K562 (cell line): ENCODE data around the gene OR4B1. TPM values are rescaled to one million over a fixed set of nuclear protein-coding genes. Genes with fewer than 3 reads are reported as not detected.
A peak's percentile ranks its signal among the peaks of the same experiment; 100 is the strongest.

Experiments
- ATAC-seq: fragments of 200-7000 bp; cut with Tn5 transposase; 3 replicates; pipeline ENCODE4 v1.9.1; 2020; ENCODE audit warnings: moderate library complexity
- BruUV-seq: library from RNA; stranded (reverse); fragments of 400-500 nt; replicated peaks from 2 replicates; lab custom pipeline; 2021; lab: Mats Ljungman, UMichigan
- CTCF ChIA-PET: fragments of 300-600 bp; formaldehyde crosslinking; extraction: SDS; loops from one replicate; lab custom pipeline; 2021; ENCODE audit warnings: low intra/inter-chr PET ratio; lab: Yijun Ruan, JAX
- POLR2A ChIA-PET: fragments of 300-600, 350-650 bp; sonication (Branson Sonifier 250); formaldehyde crosslinking; extraction: SDS; loops from one replicate; lab custom pipeline; 2021; ENCODE audit warnings: antibody characterized with exemption, inconsistent platforms; lab: Yijun Ruan, JAX
- DNase-seq, 4 experiments: peaks; one replicate each; pipeline versions ENCODE4 v3.0.0 to v3.0.0-alpha.2; 2011 to 2018; ENCODE audit warnings: low spot score in 3 of 4, mixed read lengths in 3 of 4; ENCODE audit errors: extremely low read depth in 1 of 4
- FAIRE-seq: peaks from 2 replicates; lab custom pipeline; 2011; peaks lifted over from hg19 to GRCh38; lab: Jason Lieb, UNC
- H2AFZ ChIP-seq: 2 replicates; pipeline ENCODE4 v1.6.0; 2011; ENCODE audit warnings: low read depth, low read length, control low read depth, inconsistent platforms
- H3K27ac ChIP-seq: fragments of 200-600 bp; 3 replicates; pipeline ENCODE4 v1.8.0; 2011; ENCODE audit warnings: low read depth, mild to moderate bottlenecking, control low read depth, inconsistent platforms, low read length, moderate library complexity, mixed read lengths; ENCODE audit errors: extremely low read depth
- H3K27me3 ChIP-seq, 2 experiments: fragments of 300-600 bp in 1 of 2; 2 replicates in 1 of 2; 3 replicates in 1 of 2; pipeline versions ENCODE4 v1.6.0 to v1.8.0; 2011; ENCODE audit warnings: inconsistent platforms in 2 of 2, low read length in 2 of 2, mild to moderate bottlenecking in 1 of 2, mixed read lengths in 1 of 2, moderate library complexity in 1 of 2; ENCODE audit not compliant: control insufficient read depth in 2 of 2, insufficient read depth in 2 of 2
- H3K36me3 ChIP-seq: fragments of 300-600 bp; 3 replicates; pipeline ENCODE4 v1.8.0; 2011; ENCODE audit warnings: mild to moderate bottlenecking, low read length, inconsistent platforms; ENCODE audit not compliant: control insufficient read depth, insufficient read depth
- H3K4me1 ChIP-seq, 2 experiments: fragments of 200-600 bp in 1 of 2; replicated peaks in 1 of 2; 2 replicates in 1 of 2; 3 replicates in 1 of 2; pipeline versions ENCODE4 v1.5.1 to v1.8.0; 2011; ENCODE audit warnings: inconsistent platforms in 2 of 2, low read length in 2 of 2, mild to moderate bottlenecking in 1 of 2, mixed read lengths in 1 of 2, moderate library complexity in 1 of 2; ENCODE audit not compliant: control insufficient read depth in 2 of 2, insufficient read depth in 2 of 2
- H3K4me2 ChIP-seq: 2 replicates; pipeline ENCODE4 v1.6.1; 2011; ENCODE audit warnings: low read length, control low read depth, inconsistent platforms, mixed read lengths; ENCODE audit not compliant: insufficient read depth
- H3K4me3 ChIP-seq: fragments of 200-600 bp; sonication (generic), shearing (Covaris generic); 2 replicates; pipeline ENCODE4 v1.5.1; 2016; ENCODE audit warnings: control low read depth, inconsistent platforms
- H3K79me2 ChIP-seq: fragments of 200-600 bp; 3 replicates; pipeline ENCODE4 v1.8.0; 2011; ENCODE audit warnings: low read length, inconsistent platforms; ENCODE audit not compliant: control insufficient read depth, insufficient read depth
- H3K9ac ChIP-seq, 2 experiments: 2 replicates each; pipeline versions ENCODE4 v1.6.0 to v1.6.1; 2011; ENCODE audit warnings: low read depth in 2 of 2, low read length in 2 of 2, control low read depth in 1 of 2, inconsistent platforms in 1 of 2, mild to moderate bottlenecking in 1 of 2, mixed read lengths in 1 of 2; ENCODE audit not compliant: insufficient read depth in 1 of 2
- H3K9me1 ChIP-seq: one replicate; pipeline ENCODE4 v1.6.0; 2011; ENCODE audit warnings: inconsistent platforms, mild to moderate bottlenecking, low read length, moderate library complexity; ENCODE audit not compliant: control insufficient read depth, insufficient read depth
- H3K9me3 ChIP-seq: replicated peaks from 2 replicates; pipeline ENCODE4 v1.5.1; 2011; ENCODE audit warnings: low read depth, low read length, inconsistent platforms; ENCODE audit not compliant: control insufficient read depth, insufficient read depth
- H4K20me1 ChIP-seq: replicated peaks from 2 replicates; pipeline ENCODE4 v1.6.1; 2011; ENCODE audit warnings: low read length, inconsistent platforms, mixed read lengths; ENCODE audit not compliant: control insufficient read depth, insufficient read depth
- EHMT2 ChIP-seq: fragments of 450-650 bp; IDR thresholded peaks from 2 replicates; pipeline ENCODE4 v1.6.1; 2018; ENCODE audit warnings: antibody characterized with exemption
- PHF20 ChIP-seq: fragments of 450-650 bp; IDR thresholded peaks from 2 replicates; pipeline ENCODE4 v1.6.1; 2018; ENCODE audit not compliant: partially characterized antibody
- RBM25 ChIP-seq: fragments of 200-400 bp; formaldehyde crosslinking; IDR thresholded peaks from 2 replicates; pipeline ENCODE4 v1.6.1; 2018; ENCODE audit warnings: low read length, low read depth, moderate library complexity; ENCODE audit not compliant: severe bottlenecking
- WGBS: fragments of 100-300 bp; shearing (Covaris generic); methylation state at CpG from one replicate; pipeline ENCODE4 v1.1.6; 2016; ENCODE audit warnings: low coverage, mixed read lengths; ENCODE audit not compliant: insufficient coverage; ENCODE audit errors: missing lambda C conversion rate; 5-methylcytosine and 5-hydroxymethylcytosine counted together
- in situ Hi-C: fragments of 300-500 bp; cut with MboI; formaldehyde crosslinking; loops from 4 replicates; pipeline ENCODE4 v1.15.0; 2018; ENCODE audit warnings: inconsistent platforms, mixed read lengths
- intact Hi-C: fragments of 100-400 bp; cut with micrococcal nuclease; formaldehyde crosslinking; loops from 2 replicates; pipeline ENCODE4 v1.14.2; 2022
- polyA plus RNA-seq, 8 experiments: library from polyadenylated mRNA; depleted of rRNA in 4 of 8; stranded (reverse) in 5 of 8; unstranded in 3 of 8; fragments of >200 nt; fragmentation: Nextera tagmentation in 2 of 8; fragmentation: Illumina TruSeq in 1 of 8; extraction: Ambion mirVana in 2 of 8; extraction: Trizol in 1 of 8; gene quantifications; 2 replicates each; pipeline versions ENCODE4 v1.2.1 to v1.2.3, GENCODE V29; 2011 to 2014; ENCODE audit warnings: inconsistent platforms in 1 of 8, missing spikeins in 1 of 8
- total RNA-seq, 7 experiments: library from RNA; depleted of rRNA in 6 of 7; stranded (reverse); fragments of >200 nt in 6 of 7; fragmentation: Illumina TruSeq in 2 of 7; extraction: Trizol in 2 of 7; gene quantifications; 2 replicates each; pipeline versions ENCODE4 v1.2.1 to v1.2.3, GENCODE V29; 2011 to 2021; ENCODE audit warnings: low replicate concordance in 1 of 7
- TF ChIP-seq, protein P1 (sequence below): fragments of 450-650 bp; IDR thresholded peaks from 2 replicates; pipeline ENCODE4 v1.6.1; 2018; ENCODE audit not compliant: partially characterized antibody

OR4B1 gene
- total and polyA plus RNA-seq, 9 of the 15 experiments (the other 6 are each of a cell fraction or from before 2014, with no cell fraction given), result not detected

DNA sequence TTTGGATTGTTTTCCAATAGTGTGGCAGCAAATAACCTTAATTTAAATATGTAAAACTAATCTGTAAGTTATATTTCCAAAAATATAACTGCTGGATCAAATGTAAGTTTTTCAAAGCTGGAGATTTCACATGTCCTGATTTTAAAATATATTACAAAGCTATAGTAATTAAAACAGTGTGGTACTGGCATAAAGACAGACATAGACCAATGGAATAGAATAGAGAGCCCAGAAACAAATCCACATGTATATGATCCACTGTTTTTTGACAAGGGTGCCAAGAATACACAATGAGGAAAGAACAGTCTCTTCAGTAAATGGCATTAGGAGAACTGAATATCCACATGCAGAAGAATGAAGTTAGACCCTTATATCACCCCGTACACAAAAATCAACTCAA is 32.3 kb downstream of the OR4B1 start:
- no peak overlapping the region for H2AFZ ChIP-seq
- CTCF ChIA-PET, result no interaction called here
- FAIRE-seq, result no peak
- peak; percentile 67 for TF ChIP-seq RBM25
- TF ChIP-seq EHMT2, result no peak
- no peak for TF ChIP-seq PHF20
- TF ChIP-seq, protein P1, sequence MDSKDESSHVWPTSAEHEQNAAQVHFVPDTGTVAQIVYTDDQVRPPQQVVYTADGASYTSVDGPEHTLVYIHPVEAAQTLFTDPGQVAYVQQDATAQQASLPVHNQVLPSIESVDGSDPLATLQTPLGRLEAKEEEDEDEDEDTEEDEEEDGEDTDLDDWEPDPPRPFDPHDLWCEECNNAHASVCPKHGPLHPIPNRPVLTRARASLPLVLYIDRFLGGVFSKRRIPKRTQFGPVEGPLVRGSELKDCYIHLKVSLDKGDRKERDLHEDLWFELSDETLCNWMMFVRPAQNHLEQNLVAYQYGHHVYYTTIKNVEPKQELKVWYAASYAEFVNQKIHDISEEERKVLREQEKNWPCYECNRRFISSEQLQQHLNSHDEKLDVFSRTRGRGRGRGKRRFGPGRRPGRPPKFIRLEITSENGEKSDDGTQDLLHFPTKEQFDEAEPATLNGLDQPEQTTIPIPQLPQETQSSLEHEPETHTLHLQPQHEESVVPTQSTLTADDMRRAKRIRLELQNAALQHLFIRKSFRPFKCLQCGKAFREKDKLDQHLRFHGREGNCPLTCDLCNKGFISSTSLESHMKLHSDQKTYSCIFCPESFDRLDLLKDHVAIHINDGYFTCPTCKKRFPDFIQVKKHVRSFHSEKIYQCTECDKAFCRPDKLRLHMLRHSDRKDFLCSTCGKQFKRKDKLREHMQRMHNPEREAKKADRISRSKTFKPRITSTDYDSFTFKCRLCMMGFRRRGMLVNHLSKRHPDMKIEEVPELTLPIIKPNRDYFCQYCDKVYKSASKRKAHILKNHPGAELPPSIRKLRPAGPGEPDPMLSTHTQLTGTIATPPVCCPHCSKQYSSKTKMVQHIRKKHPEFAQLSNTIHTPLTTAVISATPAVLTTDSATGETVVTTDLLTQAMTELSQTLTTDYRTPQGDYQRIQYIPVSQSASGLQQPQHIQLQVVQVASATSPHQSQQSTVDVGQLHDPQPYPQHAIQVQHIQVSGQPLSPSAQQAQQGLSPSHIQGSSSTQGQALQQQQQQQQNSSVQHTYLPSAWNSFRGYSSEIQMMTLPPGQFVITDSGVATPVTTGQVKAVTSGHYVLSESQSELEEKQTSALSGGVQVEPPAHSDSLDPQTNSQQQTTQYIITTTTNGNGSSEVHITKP, result no peak
- TF ChIP-seq, all 486 proteins: peak for 1
- intact Hi-C loops, result no loop called here
- Histone ChIP-seq H3K79me2 (no peaks in the 10 kb centered on the region), H3K4me3 (no peak overlapping the region), H3K9ac (no peak overlapping the region), H4K20me1 (no peaks in the 10 kb centered on the region), H3K4me1 (no peaks in the 10 kb centered on the region), H3K27me3 (no peaks in the 10 kb centered on the region), H3K9me1 (no peaks in the 10 kb centered on the region), H3K9me3 (0 out of 2 replicates have a peak, but pooled peaks cover 3% of the 10 kb centered on the region), H3K36me3 (no peaks in the 10 kb centered on the region), H3K27ac (no peak overlapping the region), H3K4me2 (no peak overlapping the region)
- ATAC-seq (no peak), DNase-seq (no peak)
- in situ Hi-C loops, result no loop called here
- WGBS, result 0% methylated on average over 1 of the region's 1 CpG
- POLR2A ChIA-PET, result no interaction called here
- BruUV-seq, result no TSS peak
